IMR-90 (cell line): ENCODE results near the gene AHI1. TPM values are rescaled to one million over a fixed set of nuclear protein-coding genes. Genes with fewer than 3 reads are reported as not detected.

Experiments
- ATAC-seq: fragments of 200-7000 bp; cut with Tn5 transposase; 2 replicates; pipeline ENCODE4 v1.9.1; 2020; ENCODE audit warnings: low read depth, mild to moderate bottlenecking, moderate library complexity
- BruUV-seq: library from RNA; stranded (reverse); fragments of 400-500 nt; replicated peaks from 2 replicates; lab custom pipeline; 2021; lab: Mats Ljungman, UMichigan
- CTCF ChIA-PET: fragments of 300-600 bp; formaldehyde crosslinking; extraction: SDS; loops from one replicate; lab custom pipeline; 2021; ENCODE audit warnings: antibody characterized with exemption; lab: Yijun Ruan, JAX
- POLR2A ChIA-PET: fragments of 300-600 bp; sonication (Branson Sonifier 250); formaldehyde crosslinking; loops from one replicate; lab custom pipeline; 2022; ENCODE audit warnings: antibody characterized with exemption; ENCODE audit not compliant: unreplicated experiment; lab: Charles Lee
- DNase-seq: peaks from one replicate; pipeline ENCODE4 v3.0.0; 2013
- H2AFZ ChIP-seq: replicated peaks from 2 replicates; pipeline ENCODE3; 2013; ENCODE audit warnings: low read length, mild to moderate bottlenecking; ENCODE audit not compliant: poor library complexity
- H2AK5ac ChIP-seq: 2 replicates; pipeline ENCODE4 v1.6.1; 2013; ENCODE audit warnings: low read depth, low read length, inconsistent platforms
- H2AK9ac ChIP-seq: replicated peaks from 2 replicates; pipeline ENCODE3; 2013; ENCODE audit warnings: mild to moderate bottlenecking, low read depth, low read length, moderate library complexity; ENCODE audit not compliant: poor library complexity
- H2BK120ac ChIP-seq: 2 replicates; pipeline ENCODE4 v1.6.1; 2013; ENCODE audit warnings: low read depth, low read length, inconsistent platforms
- H2BK15ac ChIP-seq: 3 replicates; pipeline ENCODE4 v1.6.1; 2013; ENCODE audit warnings: low read depth, low read length, inconsistent platforms
- H2BK20ac ChIP-seq: 2 replicates; pipeline ENCODE4 v1.6.1; 2013; ENCODE audit warnings: low read depth, mild to moderate bottlenecking, inconsistent platforms, low read length, moderate library complexity
- H2BK5ac ChIP-seq: 2 replicates; pipeline ENCODE4 v1.6.1; 2013; ENCODE audit warnings: mild to moderate bottlenecking, low read depth, low read length, inconsistent platforms; ENCODE audit not compliant: poor library complexity, severe bottlenecking
- H3K14ac ChIP-seq: replicated peaks from 2 replicates; pipeline ENCODE4 v1.6.1; 2013; ENCODE audit warnings: low read depth, low read length, inconsistent platforms
- H3K18ac ChIP-seq: 2 replicates; pipeline ENCODE4 v1.6.1; 2013; ENCODE audit warnings: low read depth, low read length, control low read depth
- H3K23ac ChIP-seq: 2 replicates; pipeline ENCODE4 v1.6.1; 2013; ENCODE audit warnings: low read depth, low read length, inconsistent platforms
- H3K27ac ChIP-seq: 2 replicates; pipeline ENCODE4 v1.5.1; 2013; ENCODE audit warnings: mild to moderate bottlenecking, control low read depth, low read length; ENCODE audit not compliant: insufficient read depth
- H3K27me3 ChIP-seq: 2 replicates; pipeline ENCODE4 v1.6.1; 2013; ENCODE audit warnings: low read length; ENCODE audit not compliant: control insufficient read depth, insufficient read depth
- H3K36me3 ChIP-seq: 2 replicates; pipeline ENCODE4 v1.6.1; 2013; ENCODE audit warnings: low read length, mixed read lengths; ENCODE audit not compliant: control insufficient read depth, insufficient read depth
- H3K4ac ChIP-seq: 2 replicates; pipeline ENCODE4 v1.6.1; 2013; ENCODE audit warnings: low read depth, low read length, inconsistent platforms
- H3K4me1 ChIP-seq: 2 replicates; pipeline ENCODE4 v1.6.1; 2013; ENCODE audit warnings: low read length, mixed read lengths; ENCODE audit not compliant: control insufficient read depth, insufficient read depth
- H3K4me2 ChIP-seq: 2 replicates; pipeline ENCODE4 v1.6.1; 2013; ENCODE audit warnings: low read depth, mild to moderate bottlenecking, control low read depth, low read length, moderate library complexity
- H3K4me3 ChIP-seq: 2 replicates; pipeline ENCODE4 v1.5.1; 2013; ENCODE audit warnings: low read depth, mild to moderate bottlenecking, control low read depth, low read length, moderate library complexity; ENCODE audit not compliant: insufficient read depth
- H3K56ac ChIP-seq: 2 replicates; pipeline ENCODE4 v1.6.1; 2013; ENCODE audit warnings: low read length, inconsistent platforms; ENCODE audit not compliant: insufficient read depth; ENCODE audit errors: extremely low read depth
- H3K79me1 ChIP-seq, 2 experiments: 2 replicates each; pipeline ENCODE4 v1.6.1; 2013; ENCODE audit warnings: low read length in 2 of 2, inconsistent platforms in 1 of 2, low read depth in 1 of 2
- H3K9ac ChIP-seq: 2 replicates; pipeline ENCODE4 v1.6.1; 2013; ENCODE audit warnings: low read depth, low read length, control low read depth
- H3K9me1 ChIP-seq: 2 replicates; pipeline ENCODE4 v1.6.1; 2013; ENCODE audit warnings: low read length, inconsistent platforms; ENCODE audit not compliant: insufficient read depth
- H3K9me3 ChIP-seq: 2 replicates; pipeline ENCODE4 v1.6.1; 2013; ENCODE audit warnings: low read length; ENCODE audit not compliant: control insufficient read depth, insufficient read depth
- H4K20me1 ChIP-seq: 2 replicates; pipeline ENCODE4 v1.6.1; 2013; ENCODE audit warnings: low read length, inconsistent platforms; ENCODE audit not compliant: insufficient read depth
- H4K5ac ChIP-seq: 2 replicates; pipeline ENCODE4 v1.6.1; 2013; ENCODE audit warnings: mild to moderate bottlenecking, low read depth, low read length, control low read depth
- H4K8ac ChIP-seq, 2 experiments: 2 replicates each; pipeline ENCODE4 v1.6.1; 2013; ENCODE audit warnings: low read depth in 2 of 2, low read length in 2 of 2, control low read depth in 1 of 2, inconsistent platforms in 1 of 2
- H4K91ac ChIP-seq: 2 replicates; pipeline ENCODE4 v1.6.1; 2013; ENCODE audit warnings: low read depth, low read length, inconsistent platforms; ENCODE audit not compliant: insufficient read depth
- BHLHE40 ChIP-seq: fragments of 150-350 bp; IDR thresholded peaks from 2 replicates; pipeline ENCODE4 v1.6.1; 2016; ENCODE audit warnings: mild to moderate bottlenecking, low read depth, low read length
- MAFK ChIP-seq: IDR thresholded peaks from 2 replicates; pipeline ENCODE4 v1.6.1; 2012; ENCODE audit warnings: low read depth, low read length, improper control_type of control experiment
- MAZ ChIP-seq: IDR thresholded peaks from 2 replicates; pipeline ENCODE4 v1.6.1; 2012; ENCODE audit warnings: low read depth, mild to moderate bottlenecking, low read length, improper control_type of control experiment, moderate library complexity, borderline replicate concordance
- MXI1 ChIP-seq: IDR thresholded peaks from 2 replicates; pipeline ENCODE4 v1.6.1; 2012; ENCODE audit warnings: low read depth, mild to moderate bottlenecking, low read length, moderate library complexity, borderline replicate concordance
- SMC3 ChIP-seq: fragments of 150-350 bp; IDR thresholded peaks from 2 replicates; pipeline ENCODE4 v1.6.1; 2016; ENCODE audit warnings: low read depth, mild to moderate bottlenecking, antibody characterized with exemption, low read length, moderate library complexity
- USF2 ChIP-seq: fragments of 150-350 bp; IDR thresholded peaks from 2 replicates; pipeline ENCODE4 v1.6.1; 2017; ENCODE audit warnings: mild to moderate bottlenecking, antibody characterized with exemption, low read length, low read depth
- WGBS, 2 experiments: methylation state at CpG; one replicate each; pipeline versions ENCODE4 v1.1.5 to v1.1.7; 2013; ENCODE audit warnings: missing lambda C conversion rate in 2 of 2; ENCODE audit not compliant: insufficient read length in 1 of 2; ENCODE audit errors: extremely low coverage in 2 of 2; 5-methylcytosine and 5-hydroxymethylcytosine counted together
- dilution Hi-C: fragments of 300-500 bp; cut with HindIII; formaldehyde crosslinking; loops from one replicate; pipeline ENCODE4 v1.14.3; 2018; ENCODE audit warnings: low sequenced_read_pairs; ENCODE audit not compliant: unreplicated experiment
- in situ Hi-C: fragments of 300-500 bp; cut with MboI; formaldehyde crosslinking; loops from 3 replicates; pipeline ENCODE4 v1.14.3; 2019; ENCODE audit warnings: low sequenced_read_pairs, inconsistent platforms, mixed read lengths
- intact Hi-C: fragments of 100-400 bp; cut with micrococcal nuclease; formaldehyde crosslinking; loops from 2 replicates; pipeline ENCODE4 v1.10.0; 2022
- polyA plus RNA-seq, 3 experiments: library from polyadenylated mRNA; depleted of rRNA; stranded (reverse); fragments of >200 nt; gene quantifications; 2 replicates each; pipeline ENCODE4 v1.2.3, GENCODE V29; 2012; ENCODE audit warnings: low replicate concordance in 1 of 3
- total RNA-seq: library from RNA; depleted of rRNA; stranded (reverse); fragments of >200 nt; gene quantifications from 2 replicates; pipeline ENCODE4 v1.2.3, GENCODE V29; 2012

AHI1 gene
- total and polyA plus RNA-seq, 2 of the 4 experiments (the other 2 are of a cell fraction) = 9.5 to 19.4 TPM

- DNase-seq (no peak), ATAC-seq (no peak)
- H3K4me1 ChIP-seq = no peaks in the 10 kb centered on the region
- no peak overlapping the region for H3K14ac ChIP-seq
- H3K27me3 ChIP-seq = no peaks in the 10 kb centered on the region
- no peak overlapping the region for H2BK15ac ChIP-seq
- H4K5ac ChIP-seq = no peak overlapping the region
- H3K9me1 ChIP-seq = no peaks in the 10 kb centered on the region
- dilution Hi-C loops = no loop called here
- ChIA-PET POLR2A (no interaction called here), CTCF (no interaction called here)
- no peak overlapping the region for H2BK120ac ChIP-seq
- no peaks in the 10 kb centered on the region for H3K9me3 ChIP-seq
- H3K4me2 ChIP-seq = no peak overlapping the region
- intact Hi-C loops = no loop called here
- peaks cover 3% of the 10 kb centered on the region; the same call in 1 of the 2 replicates for H3K36me3 ChIP-seq
- no peak overlapping the region for H2AFZ ChIP-seq
- H4K91ac ChIP-seq = no peak overlapping the region
- no peak overlapping the region for H3K4me3 ChIP-seq
- H3K4ac ChIP-seq = no peak overlapping the region
- no peak overlapping the region for H2BK20ac ChIP-seq
- H3K56ac ChIP-seq = no peak overlapping the region
- H4K20me1 ChIP-seq = no peaks in the 10 kb centered on the region
- no peak overlapping the region for H2AK5ac ChIP-seq
- no peak overlapping the region for H2AK9ac ChIP-seq
- no peak overlapping the region for H4K8ac ChIP-seq
- 100% methylated on average over 2 of the region's 13 CpGs; no CpG with 5 or more reads in 1 of the 2 experiments for WGBS, 2 experiments
- H3K27ac ChIP-seq = no peak overlapping the region
- H3K23ac ChIP-seq = no peak overlapping the region
- TF ChIP-seq MAZ (no peak), SMC3 (no peak), BHLHE40 (no peak), MXI1 (no peak), USF2 (no peak), MAFK (no peak)
- no peak overlapping the region for H2BK5ac ChIP-seq
- H3K18ac ChIP-seq = no peak overlapping the region
- no peaks in the 10 kb centered on the region for H3K79me1 ChIP-seq
- no TSS peak for BruUV-seq
- in situ Hi-C loops = no loop called here
- H3K9ac ChIP-seq = no peak overlapping the region
These were observed 167.4 kb downstream of the AHI1 start for GRCh38 chr6:135329851-135330803.
